ENCODE measurements around the gene TAF1B. TPM values are rescaled to one million over a fixed set of nuclear protein-coding genes. Genes with fewer than 3 reads are reported as not detected.

Gene TAF1B
- total and polyA plus RNA-seq, 2 donors (not counting 3 experiments of a cell fraction or from before 2014, with no cell fraction given), result 6.3 to 29.4 TPM

GRCh38 chr2:9981655-9982054, 138.4 kb downstream of the TAF1B start:
- no peaks in the 10 kb centered on the region for H4K20me1 ChIP-seq (replicated peaks; ENCODE audit: control insufficient read depth, extremely low read depth, insufficient read depth, low read length)
- no peak for FAIRE-seq
- dilution Hi-C loops (cut with MboI; ENCODE audit: extremely low pct_ligation_motif_present, low sequenced_read_pairs), result no loop called here
- H3K79me2 ChIP-seq (ENCODE audit: control insufficient read depth, insufficient read depth, low read length), result no peaks in the 10 kb centered on the region
- intact Hi-C loops (cut with micrococcal nuclease), result no loop called here
- peaks cover 6% of the 10 kb centered on the region for H3K4me1 ChIP-seq (ENCODE audit: control insufficient read depth, extremely low read depth, insufficient read depth, low read length)
- no peak for TF ChIP-seq MAX (IDR thresholded peaks at IDR 0.05; ENCODE audit: insufficient read depth, insufficient read length)
- no peak for TF ChIP-seq EZH2 (IDR thresholded peaks at IDR 0.05; ENCODE audit: borderline replicate concordance, low read depth, low read length, severe bottlenecking)
- TF ChIP-seq CTCF (IDR thresholded peaks at IDR 0.05; ENCODE audit: extremely low read depth in 1 of 2, insufficient read depth in 1 of 2, low read depth in 1 of 2, low read length in 2 of 2), result no peak
- TF ChIP-seq JUN (IDR thresholded peaks at IDR 0.05; ENCODE audit: borderline replicate concordance, insufficient read depth, insufficient read length, low read depth), result no peak
- TF ChIP-seq GATA2 (IDR thresholded peaks at IDR 0.05; ENCODE audit: insufficient read depth, insufficient read length, low read depth, low read length), result no peak
- TF ChIP-seq FOS (IDR thresholded peaks at IDR 0.05; ENCODE audit: borderline replicate concordance, insufficient read depth, low read length), result no peak
- no peak for TF ChIP-seq POLR2AphosphoS5 (IDR thresholded peaks at IDR 0.05; ENCODE audit: insufficient read depth, low read depth, low read length)
- no peak for TF ChIP-seq MYC (IDR thresholded peaks at IDR 0.05; ENCODE audit: low read depth, low read length)
- TF ChIP-seq POLR2A (IDR thresholded peaks at IDR 0.05; ENCODE audit: low read depth, low read length), result no peak
- H3K9me3 ChIP-seq (replicated peaks; ENCODE audit: control insufficient read depth, insufficient read depth, low read length), result no peaks in the 10 kb centered on the region
- H3K4me2 ChIP-seq (ENCODE audit: insufficient read depth, low read length), result no peak overlapping the region
- no peak for DNase-seq (ENCODE audit: low read depth, low spot score)
- CTCF ChIA-PET, result interaction anchor here (0.7 to 7.8 kb wide), 5 partner anchors 10 to 453 kb away, joined by 3 to 340 read pairs (median 5); partner anchors contain the start of gene KLF11
- POLR2A ChIA-PET, result no interaction called here
- no peaks in the 10 kb centered on the region for H3K36me3 ChIP-seq (ENCODE audit: control insufficient read depth in 2 of 2, extremely low read depth in 1 of 2, insufficient read depth in 2 of 2, low read length in 2 of 2)
- no peak overlapping the region for H2AFZ ChIP-seq (ENCODE audit: low read depth, low read length)
- H3K27ac ChIP-seq (ENCODE audit: insufficient read depth, low read depth, low read length), result no peak overlapping the region
- no peaks in the 10 kb centered on the region for H3K9me1 ChIP-seq (replicated peaks; ENCODE audit: control insufficient read depth, extremely low read depth, insufficient read depth, low read length)
- BruUV-seq (replicated peaks), result no TSS peak
- H3K9ac ChIP-seq (replicated peaks; ENCODE audit: extremely low read depth, insufficient read depth, low read length), result no peak overlapping the region
- H3K27me3 ChIP-seq (ENCODE audit: control insufficient read depth in 2 of 2, insufficient read depth in 2 of 2, low read length in 2 of 2), result no peaks in the 10 kb centered on the region
- H3K4me3 ChIP-seq (replicated peaks in 1 of 3; ENCODE audit: insufficient read depth in 1 of 3, low read depth in 1 of 3, low read length in 3 of 3), result no peak overlapping the region

All from endothelial cell of umbilical vein (primary cell).